HepG2 (cell line): Measurements from ENCODE around the gene PALM3. TPM values are rescaled to one million over a fixed set of nuclear protein-coding genes. Genes with fewer than 3 reads are reported as not detected.
A peak's percentile ranks its signal among the peaks of the same experiment; 100 is the strongest.

Source experiments
- AGO2 ChIP-seq: fragments of 200-400 bp; formaldehyde crosslinking; optimal IDR thresholded peaks from 2 replicates; pipeline ENCODE3; 2017; ENCODE audit warnings: mild to moderate bottlenecking, low read depth, low read length, moderate library complexity
- CBX2 ChIP-seq, 2 experiments: fragments of 200-600 bp in 1 of 2; sonication (generic); formaldehyde crosslinking in 1 of 2; IDR thresholded peaks; 2 replicates each; pipeline versions ENCODE4 v1.7.0 to v1.8.1; 2018 to 2022; ENCODE audit warnings: low read depth in 2 of 2, low read length in 1 of 2, mild to moderate bottlenecking in 1 of 2, missing genetic modification reagents in 1 of 2
- FOXO1 ChIP-seq: sonication (generic); formaldehyde crosslinking; IDR thresholded peaks from 2 replicates; pipeline ENCODE4 v1.4.0; 2020; ENCODE audit warnings: missing genetic modification reagents
- NAIF1 ChIP-seq: sonication (generic); formaldehyde crosslinking; IDR thresholded peaks from 2 replicates; pipeline ENCODE4 v1.5.0; 2020; ENCODE audit warnings: mild to moderate bottlenecking, missing genetic modification reagents, borderline replicate concordance
- NR2F6 ChIP-seq, 2 experiments: IDR thresholded peaks; 2 replicates each; pipeline ENCODE4 v1.6.1; 2016; ENCODE audit warnings: antibody characterized with exemption in 1 of 2, mild to moderate bottlenecking in 1 of 2
- PTBP1 ChIP-seq: fragments of 200-400 bp; formaldehyde crosslinking; IDR thresholded peaks from 2 replicates; pipeline ENCODE4 v1.6.1; 2018; ENCODE audit warnings: low read length, low read depth; ENCODE audit not compliant: poor library complexity, severe bottlenecking
- REXO4 ChIP-seq: sonication (generic); formaldehyde crosslinking; IDR thresholded peaks from 2 replicates; pipeline ENCODE4 v1.8.0; 2022; ENCODE audit warnings: missing genetic modification reagents, mild to moderate bottlenecking, borderline replicate concordance
- SNAI1 ChIP-seq: sonication (generic); formaldehyde crosslinking; IDR thresholded peaks from 2 replicates; pipeline ENCODE4 v1.5.0; 2020; ENCODE audit warnings: mild to moderate bottlenecking, missing genetic modification reagents, borderline replicate concordance
- SRY ChIP-seq: sonication (generic); formaldehyde crosslinking; IDR thresholded peaks from 2 replicates; pipeline ENCODE4 v1.8.0; 2022; ENCODE audit warnings: mild to moderate bottlenecking, missing genetic modification reagents
- SUZ12 ChIP-seq: fragments of 150-350 bp; IDR thresholded peaks from 2 replicates; pipeline ENCODE4 v1.6.1; 2014; ENCODE audit warnings: low read depth, low read length
- TBX2 ChIP-seq: sonication (generic); formaldehyde crosslinking; IDR thresholded peaks from 2 replicates; pipeline ENCODE4 v1.5.0; 2020; ENCODE audit warnings: missing genetic modification reagents, mild to moderate bottlenecking, borderline replicate concordance
- THYN1 ChIP-seq: sonication (generic); formaldehyde crosslinking; IDR thresholded peaks from 2 replicates; pipeline ENCODE4 v1.8.1; 2023; ENCODE audit warnings: low read depth, mild to moderate bottlenecking, moderate library complexity, missing genetic modification reagents, borderline replicate concordance
- ZFP82 ChIP-seq: sonication (generic); formaldehyde crosslinking; IDR thresholded peaks from 2 replicates; pipeline ENCODE4 v1.5.1; 2020; ENCODE audit warnings: mild to moderate bottlenecking, missing genetic modification reagents, borderline replicate concordance
- ZNF350 ChIP-seq: sonication (generic); formaldehyde crosslinking; IDR thresholded peaks from 2 replicates; pipeline ENCODE4 v1.4.0; 2020; ENCODE audit warnings: mild to moderate bottlenecking, low read depth, missing genetic modification reagents, borderline replicate concordance
- ZNF496 ChIP-seq: sonication (generic); formaldehyde crosslinking; IDR thresholded peaks from 2 replicates; pipeline ENCODE4 v1.8.1; 2023; ENCODE audit warnings: mild to moderate bottlenecking, moderate library complexity, missing genetic modification reagents; ENCODE audit not compliant: insufficient replicate concordance
- ZNF557 ChIP-seq: sonication (generic); formaldehyde crosslinking; IDR thresholded peaks from 2 replicates; pipeline ENCODE4 v1.4.0; 2020; ENCODE audit warnings: missing genetic modification reagents
- ZNF562 ChIP-seq: sonication (generic); formaldehyde crosslinking; IDR thresholded peaks from 2 replicates; pipeline ENCODE4 v1.8.0; 2022; ENCODE audit warnings: missing genetic modification reagents, borderline replicate concordance
- ZNF761 ChIP-seq: sonication (generic); formaldehyde crosslinking; conservative IDR thresholded peaks from 2 replicates; pipeline ENCODE4 v1.4.0; 2020; ENCODE audit warnings: mild to moderate bottlenecking, missing genetic modification reagents
- ZNF776 ChIP-seq: sonication (generic); formaldehyde crosslinking; IDR thresholded peaks from 2 replicates; pipeline ENCODE4 v1.4.0; 2020; ENCODE audit warnings: mild to moderate bottlenecking, missing genetic modification reagents
- ZNF781 ChIP-seq: sonication (generic); formaldehyde crosslinking; IDR thresholded peaks from 2 replicates; pipeline ENCODE4 v1.5.1; 2020; ENCODE audit warnings: borderline replicate concordance, mild to moderate bottlenecking, missing genetic modification reagents; ENCODE audit errors: not compliant biosample characterization
- ZNF839 ChIP-seq: sonication (generic); formaldehyde crosslinking; IDR thresholded peaks from 2 replicates; pipeline ENCODE4 v1.4.0; 2020; ENCODE audit warnings: missing genetic modification reagents, mild to moderate bottlenecking, borderline replicate concordance
- polyA plus RNA-seq, 8 experiments: library from polyadenylated mRNA; depleted of rRNA in 3 of 8; stranded (reverse) in 7 of 8; unstranded in 1 of 8; fragments of >200 nt; fragmentation: Illumina TruSeq in 4 of 8; extraction: Trizol in 4 of 8; gene quantifications; 2 replicates each; pipeline versions ENCODE4 v1.2.1 to v1.2.3, GENCODE V29; 2011 to 2016; ENCODE audit warnings: low read depth in 4 of 8, missing spikeins in 1 of 8, mixed read lengths in 1 of 8; ENCODE audit not compliant: insufficient read depth in 1 of 8
- total RNA-seq, 5 experiments: library from RNA; depleted of rRNA; stranded (reverse); fragments of >200 nt; fragmentation: Illumina TruSeq; extraction: Trizol; gene quantifications; 2 replicates each; pipeline ENCODE4 v1.2.3, GENCODE V29; 2016; ENCODE audit warnings: low read depth in 1 of 5
- TF ChIP-seq, protein P1 (sequence below): sonication (generic); formaldehyde crosslinking; IDR thresholded peaks from 2 replicates; pipeline ENCODE4 v1.4.0; 2020; ENCODE audit warnings: missing genetic modification reagents
- TF ChIP-seq, protein P2 (sequence below): sonication (generic); formaldehyde crosslinking; conservative IDR thresholded peaks from 2 replicates; pipeline ENCODE4 v1.8.0; 2022; ENCODE audit warnings: mild to moderate bottlenecking, moderate library complexity, missing genetic modification reagents

PALM3 gene
- total and polyA plus RNA-seq, 2 of the 13 experiments (the other 11 are each of a cell fraction or from before 2014, with no cell fraction given) = 0.79 to 2.4 TPM

DNA sequence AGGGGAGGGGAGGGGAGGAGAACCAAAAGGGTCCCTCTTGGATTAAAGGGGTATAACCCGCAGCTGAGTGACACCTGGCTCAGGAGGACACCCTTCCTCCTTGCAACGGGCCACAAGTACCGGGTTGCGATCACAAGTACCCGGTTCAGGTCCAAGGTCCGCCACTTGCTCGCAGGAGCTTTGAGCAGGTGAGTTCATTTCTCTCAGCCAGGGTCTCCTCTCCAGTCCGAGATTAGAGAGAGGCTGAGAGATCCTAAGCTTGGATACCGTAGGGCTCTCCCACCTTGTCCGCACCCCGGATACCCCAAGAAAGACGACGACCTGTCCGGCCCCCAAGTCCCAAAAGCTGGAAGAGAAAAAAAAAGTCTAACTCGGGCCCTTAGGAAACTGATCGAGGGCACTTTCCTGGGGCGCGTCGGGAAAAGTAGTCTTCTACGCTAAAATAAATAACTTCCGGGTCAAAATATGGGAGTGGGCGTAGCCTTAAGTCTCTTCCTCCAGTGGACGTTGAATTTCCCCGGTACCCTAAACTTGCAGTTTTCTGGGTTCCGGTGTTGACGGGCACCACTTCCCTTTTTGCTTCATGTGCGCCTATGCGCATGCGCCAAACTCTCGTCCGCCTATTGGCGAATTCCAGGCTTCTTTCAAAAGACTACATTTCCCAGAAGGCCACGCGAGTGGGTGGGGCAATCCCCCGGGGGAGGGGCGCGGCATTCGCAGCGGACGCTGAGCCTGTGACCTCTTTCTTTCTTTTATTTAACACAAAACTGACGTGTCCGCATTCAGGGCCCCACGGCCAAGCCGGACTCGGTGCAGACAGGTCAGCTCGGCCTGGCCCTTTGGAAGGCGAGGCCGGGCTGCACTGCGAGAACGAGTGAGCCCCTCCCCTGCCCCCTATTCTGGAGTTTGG lies 19.3 kb upstream of the PALM3 start (continued):
- no peak for TF ChIP-seq ZNF496
- peak; percentile 64 for TF ChIP-seq SUZ12
- TF ChIP-seq ZNF557 (CRISPR knock-in tag) = no peak
- peak; percentile 81 for TF ChIP-seq ZNF350 (CRISPR knock-in tag)
- TF ChIP-seq NR2F6 (IDR thresholded peaks at IDR 0.05) = no peak; the same call in 1 of the 2 replicates
- TF ChIP-seq NR2F6 (CRISPR knock-in tag; IDR thresholded peaks at IDR 0.05) = peak; percentile 46; the same call in 1 of the 2 replicates
- TF ChIP-seq THYN1 (CRISPR knock-in tag) = no peak
- 0 out of 2 replicates have a peak, but pooled peaks have one; percentile 66 for TF ChIP-seq ZNF761
- TF ChIP-seq SRY = peak; percentile 65; the same call in 1 of the 2 replicates
- TF ChIP-seq SNAI1 (CRISPR knock-in tag) = no peak
- peak; percentile 84; the same call in 1 of the 2 replicates for TF ChIP-seq NAIF1 (CRISPR knock-in tag)
- no peak for TF ChIP-seq REXO4 (CRISPR knock-in tag)
- TF ChIP-seq ZNF839 = peak; percentile 65; the same call in 1 of the 2 replicates
- TF ChIP-seq PTBP1 = no peak
- peak; percentile 56; the same call in 1 of the 2 replicates for TF ChIP-seq FOXO1 (CRISPR knock-in tag)
- TF ChIP-seq, protein P1, sequence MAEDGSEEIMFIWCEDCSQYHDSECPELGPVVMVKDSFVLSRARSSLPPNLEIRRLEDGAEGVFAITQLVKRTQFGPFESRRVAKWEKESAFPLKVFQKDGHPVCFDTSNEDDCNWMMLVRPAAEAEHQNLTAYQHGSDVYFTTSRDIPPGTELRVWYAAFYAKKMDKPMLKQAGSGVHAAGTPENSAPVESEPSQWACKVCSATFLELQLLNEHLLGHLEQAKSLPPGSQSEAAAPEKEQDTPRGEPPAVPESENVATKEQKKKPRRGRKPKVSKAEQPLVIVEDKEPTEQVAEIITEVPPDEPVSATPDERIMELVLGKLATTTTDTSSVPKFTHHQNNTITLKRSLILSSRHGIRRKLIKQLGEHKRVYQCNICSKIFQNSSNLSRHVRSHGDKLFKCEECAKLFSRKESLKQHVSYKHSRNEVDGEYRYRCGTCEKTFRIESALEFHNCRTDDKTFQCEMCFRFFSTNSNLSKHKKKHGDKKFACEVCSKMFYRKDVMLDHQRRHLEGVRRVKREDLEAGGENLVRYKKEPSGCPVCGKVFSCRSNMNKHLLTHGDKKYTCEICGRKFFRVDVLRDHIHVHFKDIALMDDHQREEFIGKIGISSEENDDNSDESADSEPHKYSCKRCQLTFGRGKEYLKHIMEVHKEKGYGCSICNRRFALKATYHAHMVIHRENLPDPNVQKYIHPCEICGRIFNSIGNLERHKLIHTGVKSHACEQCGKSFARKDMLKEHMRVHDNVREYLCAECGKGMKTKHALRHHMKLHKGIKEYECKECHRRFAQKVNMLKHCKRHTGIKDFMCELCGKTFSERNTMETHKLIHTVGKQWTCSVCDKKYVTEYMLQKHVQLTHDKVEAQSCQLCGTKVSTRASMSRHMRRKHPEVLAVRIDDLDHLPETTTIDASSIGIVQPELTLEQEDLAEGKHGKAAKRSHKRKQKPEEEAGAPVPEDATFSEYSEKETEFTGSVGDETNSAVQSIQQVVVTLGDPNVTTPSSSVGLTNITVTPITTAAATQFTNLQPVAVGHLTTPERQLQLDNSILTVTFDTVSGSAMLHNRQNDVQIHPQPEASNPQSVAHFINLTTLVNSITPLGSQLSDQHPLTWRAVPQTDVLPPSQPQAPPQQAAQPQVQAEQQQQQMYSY (CRISPR knock-in tag) = no peak
- no peak for TF ChIP-seq AGO2
- TF ChIP-seq, protein P2, sequence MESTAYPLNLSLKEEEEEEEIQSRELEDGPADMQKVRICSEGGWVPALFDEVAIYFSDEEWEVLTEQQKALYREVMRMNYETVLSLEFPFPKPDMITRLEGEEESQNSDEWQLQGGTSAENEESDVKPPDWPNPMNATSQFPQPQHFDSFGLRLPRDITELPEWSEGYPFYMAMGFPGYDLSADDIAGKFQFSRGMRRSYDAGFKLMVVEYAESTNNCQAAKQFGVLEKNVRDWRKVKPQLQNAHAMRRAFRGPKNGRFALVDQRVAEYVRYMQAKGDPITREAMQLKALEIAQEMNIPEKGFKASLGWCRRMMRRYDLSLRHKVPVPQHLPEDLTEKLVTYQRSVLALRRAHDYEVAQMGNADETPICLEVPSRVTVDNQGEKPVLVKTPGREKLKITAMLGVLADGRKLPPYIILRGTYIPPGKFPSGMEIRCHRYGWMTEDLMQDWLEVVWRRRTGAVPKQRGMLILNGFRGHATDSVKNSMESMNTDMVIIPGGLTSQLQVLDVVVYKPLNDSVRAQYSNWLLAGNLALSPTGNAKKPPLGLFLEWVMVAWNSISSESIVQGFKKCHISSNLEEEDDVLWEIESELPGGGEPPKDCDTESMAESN = peak; percentile 76; the same call in 1 of the 2 replicates
- TF ChIP-seq CBX2 (IDR thresholded peaks at IDR 0.05; ENCODE audit: low read depth, low read length) = no peak
- no peak for TF ChIP-seq CBX2 (CRISPR knock-in tag; IDR thresholded peaks at IDR 0.05; ENCODE audit: low read depth)
- no peak for TF ChIP-seq ZNF562 (CRISPR knock-in tag)
- no peak for TF ChIP-seq ZFP82 (CRISPR knock-in tag)
- TF ChIP-seq ZNF781 (CRISPR knock-in tag) = no peak
- TF ChIP-seq TBX2 (CRISPR knock-in tag) = peak; percentile 67; the same call in 1 of the 2 replicates
- no peak for TF ChIP-seq ZNF776 (CRISPR knock-in tag)
